Astrocyte (in vitro differentiated cells and primary cell): ENCODE results near the gene VSIG8. TPM values are rescaled to one million over a fixed set of nuclear protein-coding genes. Genes with fewer than 3 reads are reported as not detected.
"Not testable (repeated sequence)": the region's sequence is repeated elsewhere in the genome, so short reads cannot be mapped to it uniquely, and the experiment has no call there.

ENCODE experiments used
- DNase-seq: peaks from one replicate; pipeline ENCODE4 v3.0.0-alpha.2; 2010; ENCODE audit warnings: low read depth
- FAIRE-seq: peaks from 2 replicates; lab custom pipeline; 2011; peaks lifted over from hg19 to GRCh38; lab: Jason Lieb, UNC
- H2AFZ ChIP-seq: 2 replicates; pipeline ENCODE4 v1.6.0; 2012; ENCODE audit warnings: low read depth, low read length, inconsistent platforms
- H3K27ac ChIP-seq: 2 replicates; pipeline ENCODE4 v1.5.1; 2011; ENCODE audit warnings: low read depth, low read length, inconsistent platforms
- H3K27me3 ChIP-seq: 2 replicates; pipeline ENCODE4 v1.6.0; 2011; ENCODE audit warnings: low read length, inconsistent platforms; ENCODE audit not compliant: insufficient read depth
- H3K36me3 ChIP-seq: 2 replicates; pipeline ENCODE4 v1.5.1; 2011; ENCODE audit warnings: low read length, inconsistent platforms; ENCODE audit not compliant: insufficient read depth
- H3K4me1 ChIP-seq: 2 replicates; pipeline ENCODE4 v1.5.1; 2011; ENCODE audit warnings: low read length, inconsistent platforms; ENCODE audit not compliant: insufficient read depth
- H3K4me2 ChIP-seq: 2 replicates; pipeline ENCODE4 v1.6.0; 2012; ENCODE audit warnings: low read length, inconsistent platforms
- H3K4me3 ChIP-seq: 2 replicates; pipeline ENCODE4 v1.5.1; 2011; ENCODE audit warnings: low read depth, mild to moderate bottlenecking, low read length, inconsistent platforms; ENCODE audit not compliant: insufficient read depth
- H3K79me2 ChIP-seq: 2 replicates; pipeline ENCODE4 v1.6.0; 2012; ENCODE audit warnings: mild to moderate bottlenecking, low read length, inconsistent platforms; ENCODE audit not compliant: insufficient read depth
- H3K9ac ChIP-seq: 2 replicates; pipeline ENCODE4 v1.6.0; 2012; ENCODE audit warnings: mild to moderate bottlenecking, low read length, inconsistent platforms
- H3K9me3 ChIP-seq: 2 replicates; pipeline ENCODE4 v1.5.1; 2012; ENCODE audit warnings: low read depth, mild to moderate bottlenecking, low read length, inconsistent platforms; ENCODE audit not compliant: insufficient read depth
- H4K20me1 ChIP-seq: 2 replicates; pipeline ENCODE4 v1.6.0; 2012; ENCODE audit warnings: low read length, inconsistent platforms; ENCODE audit not compliant: insufficient read depth
- H3K27ac Mint-ChIP-seq: one replicate; pipeline ENCODE4 v1.8.0; 2021; ENCODE audit warnings: mild to moderate bottlenecking, mixed read lengths; ENCODE audit not compliant: unreplicated experiment
- H3K27me3 Mint-ChIP-seq: one replicate; pipeline ENCODE4 v1.8.0; 2021; ENCODE audit warnings: low read depth, mixed read lengths; ENCODE audit not compliant: unreplicated experiment
- H3K36me3 Mint-ChIP-seq: one replicate; pipeline ENCODE4 v1.8.0; 2021; ENCODE audit warnings: low read depth, mixed read lengths; ENCODE audit not compliant: unreplicated experiment
- H3K4me1 Mint-ChIP-seq: one replicate; pipeline ENCODE4 v1.8.0; 2021; ENCODE audit warnings: low read depth, mixed read lengths; ENCODE audit not compliant: unreplicated experiment
- H3K4me3 Mint-ChIP-seq: one replicate; pipeline ENCODE4 v1.8.0; 2021; ENCODE audit warnings: mild to moderate bottlenecking, moderate library complexity, mixed read lengths; ENCODE audit not compliant: unreplicated experiment
- H3K9me3 Mint-ChIP-seq: one replicate; pipeline ENCODE4 v1.8.0; 2021; ENCODE audit warnings: mild to moderate bottlenecking, mixed read lengths; ENCODE audit not compliant: unreplicated experiment
- CTCF ChIP-seq: IDR thresholded peaks from 2 replicates; pipeline ENCODE4 v1.5.1; 2011; ENCODE audit warnings: low read depth, mild to moderate bottlenecking, inconsistent platforms, low read length, moderate library complexity; ENCODE audit not compliant: insufficient read depth
- EZH2 ChIP-seq: IDR thresholded peaks from 2 replicates; pipeline ENCODE4 v1.6.1; 2012; ENCODE audit warnings: mild to moderate bottlenecking, low read length, inconsistent platforms; ENCODE audit not compliant: insufficient read depth
- total RNA-seq: library from RNA; stranded (reverse); gene quantifications from 2 replicates; pipeline ENCODE4 v1.2.1, GENCODE V29; 2021

Gene VSIG8
- total RNA-seq, 1 donor from 2014 or later, result not detected

- H3K4me3 Mint-ChIP-seq, result no peak overlapping the region
- TF ChIP-seq EZH2 (no peak), CTCF (no peak)
- H3K27ac Mint-ChIP-seq, result no peak overlapping the region
- Histone ChIP-seq H4K20me1 (no peaks in the 10 kb centered on the region), H3K36me3 (no peaks in the 10 kb centered on the region), H2AFZ (no peak overlapping the region), H3K27me3 (no peaks in the 10 kb centered on the region), H3K9ac (no peak overlapping the region), H3K79me2 (no peaks in the 10 kb centered on the region), H3K4me3 (no peak overlapping the region), H3K4me2 (no peak overlapping the region), H3K27ac (no peak overlapping the region), H3K9me3 (no peaks in the 10 kb centered on the region), H3K4me1 (peaks cover 39% of the 10 kb centered on the region)
- no peak for FAIRE-seq
- peaks cover 7% of the 10 kb centered on the region for H3K9me3 Mint-ChIP-seq
- H3K4me1 Mint-ChIP-seq, result peaks cover 40% of the 10 kb centered on the region
- DNase-seq, result no peak
- H3K27me3 Mint-ChIP-seq, result no peaks in the 10 kb centered on the region
- no peaks in the 10 kb centered on the region for H3K36me3 Mint-ChIP-seq
Observed at GRCh38 chr1:159908031-159908940, 45.8 kb upstream of the VSIG8 start.

GRCh38 chr1:159906960-159907359 is 44.5 kb upstream of the VSIG8 start:
- TF ChIP-seq EZH2 (no peak), CTCF (no peak)
- Mint-ChIP-seq H3K4me1 (peaks cover 31% of the 10 kb centered on the region), H3K27ac (no peak overlapping the region), H3K9me3 (peaks cover 8% of the 10 kb centered on the region), H3K27me3 (no peaks in the 10 kb centered on the region), H3K4me3 (no peak overlapping the region), H3K36me3 (no peaks in the 10 kb centered on the region)
- no peak overlapping the region for H2AFZ ChIP-seq
- H3K79me2 ChIP-seq, result no peaks in the 10 kb centered on the region
- FAIRE-seq, result no peak
- DNase-seq, result no peak
- no peak overlapping the region for H3K27ac ChIP-seq
- no peaks in the 10 kb centered on the region for H4K20me1 ChIP-seq
- H3K4me3 ChIP-seq, result no peak overlapping the region
- peaks cover 28% of the 10 kb centered on the region for H3K4me1 ChIP-seq
- no peak overlapping the region for H3K9ac ChIP-seq
- H3K27me3 ChIP-seq, result no peaks in the 10 kb centered on the region
- no peaks in the 10 kb centered on the region for H3K36me3 ChIP-seq
- H3K9me3 ChIP-seq, result no peaks in the 10 kb centered on the region
- no peak overlapping the region for H3K4me2 ChIP-seq

- not testable (repeated sequence) for H3K36me3 Mint-ChIP-seq, H3K27me3 Mint-ChIP-seq, H3K4me3 ChIP-seq, H3K27me3 ChIP-seq, H3K4me3 Mint-ChIP-seq, H3K27ac Mint-ChIP-seq, H3K9ac ChIP-seq, H3K9me3 ChIP-seq, H2AFZ ChIP-seq, DNase-seq, H3K4me1 ChIP-seq, H3K79me2 ChIP-seq, H4K20me1 ChIP-seq, H3K4me2 ChIP-seq, FAIRE-seq, H3K27ac ChIP-seq, H3K9me3 Mint-ChIP-seq, H3K36me3 ChIP-seq
- H3K4me1 Mint-ChIP-seq, result peaks cover 11% of the 10 kb centered on the region
Observed at GRCh38 chr1:159904036-159904435, 41.6 kb upstream of the VSIG8 start.
